ENCODE data around the gene WDR90.

GRCh38 chr16:709566-710499, 60.7 kb downstream of the WDR90 start:
- TF ChIP-seq CTCF (IDR thresholded peaks at IDR 0.05): no peak
- TF ChIP-seq POLR2A (IDR thresholded peaks at IDR 0.05): no peak
- TF ChIP-seq POLR2AphosphoS5 (IDR thresholded peaks at IDR 0.05): no peak

Measured in stomach (tissue), 4 donors.